A549 treated with DMSO at 1 μM for 4 hours (cell line): ENCODE measurements around the gene LGALS9. TPM values are rescaled to one million over a fixed set of nuclear protein-coding genes. Genes with fewer than 3 reads are reported as not detected.

Experiments used
- total RNA-seq: library from RNA; stranded (reverse); fragments of 200-300 nt; extraction: Qiagen RNA extraction; gene quantifications from 5 replicates; pipeline ENCODE4 v1.2.3, GENCODE V29; 2022; ENCODE audit warnings: low read depth

Gene LGALS9
- 0.84 to 1.5 TPM (median 1.0 TPM) in 5 replicates for total RNA-seq

GRCh38 chr17:27630607-27631410 is at the start of gene LGALS9:
TSS of gene LGALS9 (plus strand) at chr17:27631188. CDS start at chr17:27631266, 78 bp downstream.

Other genes with a start within 250 kb of the LGALS9 start
- 11.8 to 18.6 TPM (median 17.2 TPM) in 5 replicates for gene KSR1, start 174.7 kb upstream of the LGALS9 start, total RNA-seq
- 0.14 to 0.17 TPM (median 0.15 TPM) in 5 replicates for gene NOS2, start 169.3 kb downstream of the LGALS9 start, total RNA-seq